Karpas-422 (cell line): ENCODE measurements around the gene PIGL. TPM values are rescaled to one million over a fixed set of nuclear protein-coding genes. Genes with fewer than 3 reads are reported as not detected.

Experiments
- DNase-seq: peaks from one replicate; pipeline ENCODE4 v3.0.0-alpha.2; 2015
- H2AFZ ChIP-seq: fragments of 200-600 bp; sonication (generic); 2 replicates; pipeline ENCODE4 v1.6.1; 2014; ENCODE audit warnings: antibody characterized with exemption, low read length, mixed read lengths
- H3K27ac ChIP-seq: fragments of 200-600 bp; sonication (generic); 2 replicates; pipeline ENCODE4 v1.5.1; 2014; ENCODE audit warnings: mild to moderate bottlenecking, low read length, moderate library complexity
- H3K27me3 ChIP-seq: fragments of 200-600 bp; sonication (generic); 2 replicates; pipeline ENCODE4 v1.6.1; 2014; ENCODE audit warnings: low read length, mixed read lengths
- H3K36me3 ChIP-seq: fragments of 200-600 bp; sonication (generic); 2 replicates; pipeline ENCODE4 v1.6.1; 2014; ENCODE audit warnings: low read length, mixed read lengths; ENCODE audit not compliant: insufficient read depth
- H3K4me1 ChIP-seq: fragments of 200-600 bp; sonication (generic); 2 replicates; pipeline ENCODE4 v1.6.1; 2014; ENCODE audit warnings: mild to moderate bottlenecking, low read length, mixed read lengths
- H3K4me2 ChIP-seq: fragments of 200-600 bp; sonication (generic); 2 replicates; pipeline ENCODE4 v1.6.1; 2014; ENCODE audit warnings: low read length, low read depth, mild to moderate bottlenecking; ENCODE audit not compliant: poor library complexity, severe bottlenecking
- H3K4me3 ChIP-seq: fragments of 200-600 bp; sonication (generic); 2 replicates; pipeline ENCODE4 v1.5.1; 2014; ENCODE audit warnings: mild to moderate bottlenecking, antibody characterized with exemption, low read length, mixed read lengths
- H3K79me2 ChIP-seq: fragments of 200-600 bp; sonication (generic); 2 replicates; pipeline ENCODE4 v1.6.1; 2014; ENCODE audit warnings: mild to moderate bottlenecking, low read length, mixed read lengths
- H3K9ac ChIP-seq: fragments of 200-600 bp; sonication (generic); 2 replicates; pipeline ENCODE4 v1.6.0; 2014; ENCODE audit warnings: low read length
- H3K9me2 ChIP-seq: fragments of 200-600 bp; sonication (generic), shearing (Covaris generic); replicated peaks from 2 replicates; pipeline ENCODE4 v1.6.0; 2014; ENCODE audit warnings: mild to moderate bottlenecking, low read length, moderate library complexity; ENCODE audit not compliant: insufficient read depth
- H3K9me3 ChIP-seq: fragments of 300-700, 200-600 bp; sonication (generic); 2 replicates; pipeline ENCODE4 v1.6.1; 2014; ENCODE audit warnings: low read length, mixed read lengths
- H4K20me1 ChIP-seq: fragments of 200-600 bp; sonication (generic); 2 replicates; pipeline ENCODE4 v1.6.1; 2014; ENCODE audit warnings: mild to moderate bottlenecking, antibody characterized with exemption, low read length, low read depth; ENCODE audit not compliant: insufficient read depth
- total RNA-seq: library from RNA; depleted of rRNA; stranded (reverse); fragments of >200 nt; shearing (Covaris generic); gene quantifications from 2 replicates; pipeline ENCODE4 v1.2.3, GENCODE V29; 2014; ENCODE audit warnings: low replicate concordance

The PIGL gene
- total RNA-seq, 1 experiment from 2014 or later, result 48.2 TPM

DNA sequence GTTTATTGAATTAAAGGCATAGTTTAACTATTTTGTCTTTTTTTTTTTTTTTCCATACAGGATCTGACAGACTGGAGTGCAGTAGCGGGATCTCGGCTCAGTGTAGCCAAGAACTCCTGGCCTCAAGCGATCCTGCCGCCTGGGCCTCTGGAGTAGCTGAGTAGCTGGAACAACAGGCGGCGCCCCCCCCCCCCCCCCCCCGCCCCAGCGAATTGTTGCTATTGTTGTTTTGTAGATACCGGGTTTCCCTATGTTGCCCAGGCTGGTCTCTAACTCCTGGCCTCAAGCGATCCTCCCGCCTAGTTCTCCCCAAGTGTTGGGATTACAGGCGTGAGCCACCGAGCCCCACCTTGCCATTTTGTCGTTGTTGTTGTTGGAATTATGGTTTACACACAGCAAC lies 137.6 kb downstream of the PIGL start:
- Histone ChIP-seq H3K27me3 (no peaks in the 10 kb centered on the region), H3K36me3 (peaks cover 5% of the 10 kb centered on the region; the same call in 1 of the 2 replicates), H3K4me2 (no peak overlapping the region), H3K4me3 (no peak overlapping the region), H3K9ac (no peak overlapping the region), H3K79me2 (peaks cover 39% of the 10 kb centered on the region), H3K9me2 (no peaks in the 10 kb centered on the region), H2AFZ (no peak overlapping the region), H4K20me1 (no peaks in the 10 kb centered on the region), H3K27ac (no peak overlapping the region), H3K4me1 (peaks cover 25% of the 10 kb centered on the region), H3K9me3 (no peaks in the 10 kb centered on the region)
- DNase-seq, result no peak

- Histone ChIP-seq H4K20me1 (no peaks in the 10 kb centered on the region), H3K4me1 (peaks cover 3% of the 10 kb centered on the region; the same call in 1 of the 2 replicates), H3K4me2 (no peak overlapping the region), H3K27me3 (no peaks in the 10 kb centered on the region), H3K9me3 (no peaks in the 10 kb centered on the region), H2AFZ (no peak overlapping the region), H3K4me3 (no peak overlapping the region), H3K79me2 (peaks cover 3% of the 10 kb centered on the region; the same call in 1 of the 2 replicates), H3K9ac (no peak overlapping the region), H3K27ac (no peak overlapping the region), H3K36me3 (no peaks in the 10 kb centered on the region), H3K9me2 (no peaks in the 10 kb centered on the region)
- DNase-seq, result no peak
These were observed 141.4 kb downstream of the PIGL start for GRCh38 chr17:16358394-16358793.

- Histone ChIP-seq H3K4me1 (no peaks in the 10 kb centered on the region), H3K27me3 (no peaks in the 10 kb centered on the region), H3K36me3 (no peaks in the 10 kb centered on the region), H4K20me1 (no peaks in the 10 kb centered on the region), H3K9ac (no peak overlapping the region), H2AFZ (no peak overlapping the region), H3K79me2 (no peaks in the 10 kb centered on the region), H3K9me3 (no peaks in the 10 kb centered on the region), H3K9me2 (no peaks in the 10 kb centered on the region), H3K4me3 (no peak overlapping the region), H3K4me2 (no peak overlapping the region), H3K27ac (no peak overlapping the region)
- no peak for DNase-seq
These were observed 144.9 kb downstream of the PIGL start for GRCh38 chr17:16361874-16362273.

- H2AFZ ChIP-seq, result no peak overlapping the region
- H3K27ac ChIP-seq, result no peak overlapping the region
These were observed 146.9 kb downstream of the PIGL start for GRCh38 chr17:16363749-16364536.

DNA sequence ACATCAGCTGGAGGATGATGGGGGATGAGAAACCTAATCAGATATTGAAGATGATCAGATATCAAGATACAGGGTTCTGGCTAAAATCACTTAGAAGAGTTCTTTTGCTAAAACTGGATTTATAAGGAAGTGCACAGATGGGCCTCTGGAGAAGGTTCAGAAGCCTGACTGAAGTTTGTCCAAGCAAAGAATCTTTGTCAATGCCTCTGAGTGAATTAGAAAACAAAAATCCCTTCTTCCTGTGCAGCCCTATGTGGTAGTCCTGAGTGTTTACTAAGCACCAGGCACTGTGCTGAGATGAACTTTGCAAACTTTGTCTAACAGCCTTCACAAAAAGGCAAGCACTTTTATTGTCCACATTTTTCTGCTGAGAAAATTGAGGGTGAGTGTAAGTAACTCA lies 147.6 kb downstream of the PIGL start:
- no peaks in the 10 kb centered on the region for H3K4me1 ChIP-seq
- no peak overlapping the region for H3K4me3 ChIP-seq
- H3K9me2 ChIP-seq, result no peaks in the 10 kb centered on the region
- no peaks in the 10 kb centered on the region for H3K79me2 ChIP-seq
- no peaks in the 10 kb centered on the region for H4K20me1 ChIP-seq
- H2AFZ ChIP-seq, result no peak overlapping the region
- H3K27me3 ChIP-seq, result no peaks in the 10 kb centered on the region
- H3K4me2 ChIP-seq, result no peak overlapping the region
- no peak overlapping the region for H3K27ac ChIP-seq
- no peak for DNase-seq
- no peaks in the 10 kb centered on the region for H3K36me3 ChIP-seq
- no peak overlapping the region for H3K9ac ChIP-seq
- H3K9me3 ChIP-seq, result no peaks in the 10 kb centered on the region

More at GRCh38 chr17:16363749-16364536, 146.9 kb downstream of the PIGL start:
- DNase-seq, result peak; percentile 93
- Histone ChIP-seq H3K4me2 (no peak overlapping the region), H3K36me3 (no peaks in the 10 kb centered on the region), H3K27me3 (no peaks in the 10 kb centered on the region), H3K9me3 (no peaks in the 10 kb centered on the region), H3K9ac (no peak overlapping the region), H3K9me2 (no peaks in the 10 kb centered on the region), H3K4me3 (no peak overlapping the region), H3K4me1 (no peaks in the 10 kb centered on the region), H4K20me1 (no peaks in the 10 kb centered on the region), H3K79me2 (no peaks in the 10 kb centered on the region)

DNA sequence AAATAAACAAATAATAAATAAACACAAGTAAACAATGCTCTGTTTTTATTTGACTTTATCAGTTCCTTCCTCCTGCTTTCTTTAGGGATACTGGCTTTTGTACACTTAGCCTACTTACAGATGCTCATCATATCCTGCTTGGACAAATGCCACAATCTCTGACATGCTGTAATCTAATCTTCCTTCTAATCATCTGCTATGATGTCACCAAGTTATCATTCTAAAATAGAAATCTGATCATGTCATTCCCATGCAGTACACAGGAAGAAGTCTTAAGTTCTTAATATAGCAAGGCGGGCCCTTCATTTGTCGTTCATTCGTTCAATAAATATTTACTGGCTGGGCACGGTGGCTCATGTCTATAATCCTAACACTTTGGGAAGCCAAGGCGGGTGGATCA lies 154.7 kb downstream of the PIGL start:
- DNase-seq, result no peak
- Histone ChIP-seq H3K9me3 (no peaks in the 10 kb centered on the region), H4K20me1 (no peaks in the 10 kb centered on the region), H3K79me2 (no peaks in the 10 kb centered on the region), H3K4me2 (no peak overlapping the region), H3K9ac (no peak overlapping the region), H3K9me2 (no peaks in the 10 kb centered on the region), H3K27ac (no peak overlapping the region), H3K4me1 (peaks cover under 1% of the 10 kb centered on the region; the same call in 1 of the 2 replicates), H3K27me3 (no peaks in the 10 kb centered on the region), H2AFZ (no peak overlapping the region), H3K4me3 (no peak overlapping the region), H3K36me3 (no peaks in the 10 kb centered on the region)

DNA sequence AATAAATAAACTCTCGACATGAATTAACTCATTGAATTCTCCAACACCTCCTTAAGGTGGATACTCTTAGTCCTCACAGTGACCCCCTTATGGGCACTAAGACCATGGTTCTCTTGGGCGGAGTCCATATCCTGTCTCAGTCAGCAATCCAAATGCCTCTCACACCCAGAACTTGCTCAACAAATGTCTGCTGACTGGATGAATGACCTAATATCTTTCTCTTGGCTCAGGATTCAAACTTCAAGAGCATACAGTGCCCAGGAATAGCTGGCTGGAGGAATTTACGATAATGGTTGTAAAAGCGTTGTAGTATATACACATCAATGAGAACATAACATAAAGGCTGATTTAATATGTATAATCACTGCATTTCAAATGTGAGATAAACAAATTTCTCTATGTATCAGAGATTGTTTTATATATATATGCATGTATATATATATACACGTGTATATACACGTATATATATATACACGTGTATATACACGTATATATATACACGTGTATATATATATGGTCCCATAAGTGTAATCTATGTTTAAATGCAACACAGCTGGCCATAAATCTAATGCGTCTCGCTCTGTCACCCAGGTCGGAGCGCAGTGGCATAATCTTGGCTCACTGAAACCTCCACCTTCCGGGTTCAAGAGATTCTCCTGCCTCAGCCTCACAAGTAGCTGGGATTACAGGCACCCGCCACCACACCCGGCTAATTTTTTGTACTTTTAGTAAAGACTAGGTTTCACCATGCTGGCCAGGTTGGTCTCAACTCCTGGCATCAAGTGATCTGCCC lies 157.3 kb downstream of the PIGL start:
- Histone ChIP-seq H4K20me1 (no peaks in the 10 kb centered on the region), H3K4me3 (no peak overlapping the region), H3K4me2 (no peak overlapping the region), H3K4me1 (peaks cover 2% of the 10 kb centered on the region; the same call in 1 of the 2 replicates), H3K36me3 (no peaks in the 10 kb centered on the region), H3K27me3 (no peaks in the 10 kb centered on the region), H2AFZ (no peak overlapping the region), H3K79me2 (no peaks in the 10 kb centered on the region), H3K9me3 (no peaks in the 10 kb centered on the region), H3K9me2 (no peaks in the 10 kb centered on the region), H3K9ac (no peak overlapping the region), H3K27ac (no peak overlapping the region)
- DNase-seq, result no peak
